Measurements from ENCODE around the gene NISCH.

Gene NISCH

GRCh38 chr3:52484680-52485461 is 29.5 kb downstream of the NISCH start (continued):
- TF ChIP-seq TOX (CRISPR knock-in tag; IDR thresholded peaks at IDR 0.05; ENCODE audit: borderline replicate concordance) (no peak), CSDC2 (CRISPR knock-in tag; IDR thresholded peaks at IDR 0.05) (no peak), CREB5 (CRISPR knock-in tag; IDR thresholded peaks at IDR 0.05; ENCODE audit: low read depth) (no peak), PPARA (CRISPR knock-in tag; IDR thresholded peaks at IDR 0.05; ENCODE audit: borderline replicate concordance) (no peak), ISL1 (CRISPR knock-in tag; IDR thresholded peaks at IDR 0.05) (no peak), ARNTL (CRISPR knock-in tag; IDR thresholded peaks at IDR 0.05; ENCODE audit: borderline replicate concordance, low read depth) (no peak)

DNA sequence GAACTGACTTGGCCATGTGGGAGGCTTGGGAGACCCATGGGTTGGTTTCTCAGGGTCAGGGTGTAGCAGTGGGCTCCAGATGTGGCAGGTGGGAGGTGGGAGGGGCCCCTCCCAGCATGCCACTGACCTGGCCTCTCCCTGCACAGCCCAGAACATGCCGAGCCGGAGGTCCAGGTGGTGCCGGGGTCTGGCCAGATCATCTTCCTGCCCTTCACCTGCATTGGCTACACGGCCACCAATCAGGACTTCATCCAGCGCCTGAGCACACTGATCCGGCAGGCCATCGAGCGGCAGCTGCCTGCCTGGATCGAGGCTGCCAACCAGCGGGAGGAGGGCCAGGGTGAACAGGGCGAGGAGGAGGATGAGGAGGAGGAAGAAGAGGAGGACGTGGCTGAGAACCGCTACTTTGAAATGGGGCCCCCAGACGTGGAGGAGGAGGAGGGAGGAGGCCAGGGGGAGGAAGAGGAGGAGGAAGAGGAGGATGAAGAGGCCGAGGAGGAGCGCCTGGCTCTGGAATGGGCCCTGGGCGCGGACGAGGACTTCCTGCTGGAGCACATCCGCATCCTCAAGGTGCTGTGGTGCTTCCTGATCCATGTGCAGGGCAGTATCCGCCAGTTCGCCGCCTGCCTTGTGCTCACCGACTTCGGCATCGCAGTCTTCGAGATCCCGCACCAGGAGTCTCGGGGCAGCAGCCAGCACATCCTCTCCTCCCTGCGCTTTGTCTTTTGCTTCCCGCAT is 31.8 kb downstream of the NISCH start:
- TF ChIP-seq ESRRG (CRISPR knock-in tag; IDR thresholded peaks at IDR 0.05), result no peak
- no peak for TF ChIP-seq ISL1 (CRISPR knock-in tag; IDR thresholded peaks at IDR 0.05)
- no peak for TF ChIP-seq ARNTL (CRISPR knock-in tag; IDR thresholded peaks at IDR 0.05; ENCODE audit: borderline replicate concordance, low read depth)
- TF ChIP-seq OSR1 (CRISPR knock-in tag; IDR thresholded peaks at IDR 0.05), result no peak
- TF ChIP-seq, protein P1, sequence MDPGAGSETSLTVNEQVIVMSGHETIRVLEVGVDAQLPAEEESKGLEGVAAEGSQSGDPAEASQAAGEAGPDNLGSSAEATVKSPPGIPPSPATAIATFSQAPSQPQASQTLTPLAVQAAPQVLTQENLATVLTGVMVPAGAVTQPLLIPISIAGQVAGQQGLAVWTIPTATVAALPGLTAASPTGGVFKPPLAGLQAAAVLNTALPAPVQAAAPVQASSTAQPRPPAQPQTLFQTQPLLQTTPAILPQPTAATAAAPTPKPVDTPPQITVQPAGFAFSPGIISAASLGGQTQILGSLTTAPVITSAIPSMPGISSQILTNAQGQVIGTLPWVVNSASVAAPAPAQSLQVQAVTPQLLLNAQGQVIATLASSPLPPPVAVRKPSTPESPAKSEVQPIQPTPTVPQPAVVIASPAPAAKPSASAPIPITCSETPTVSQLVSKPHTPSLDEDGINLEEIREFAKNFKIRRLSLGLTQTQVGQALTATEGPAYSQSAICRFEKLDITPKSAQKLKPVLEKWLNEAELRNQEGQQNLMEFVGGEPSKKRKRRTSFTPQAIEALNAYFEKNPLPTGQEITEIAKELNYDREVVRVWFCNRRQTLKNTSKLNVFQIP (CRISPR knock-in tag; IDR thresholded peaks at IDR 0.05; ENCODE audit: borderline replicate concordance, low read depth), result no peak
- TF ChIP-seq PATZ1 (CRISPR knock-in tag; IDR thresholded peaks at IDR 0.05; ENCODE audit: borderline replicate concordance), result no peak
- no peak for TF ChIP-seq ZFP30 (CRISPR knock-in tag; IDR thresholded peaks at IDR 0.05)
- no peak for TF ChIP-seq RARB (CRISPR knock-in tag; IDR thresholded peaks at IDR 0.05)
- no peak for TF ChIP-seq TOX (CRISPR knock-in tag; IDR thresholded peaks at IDR 0.05; ENCODE audit: borderline replicate concordance)
- no peak for TF ChIP-seq CSDC2 (CRISPR knock-in tag; IDR thresholded peaks at IDR 0.05)
- ATAC-seq, result no peak

DNA sequence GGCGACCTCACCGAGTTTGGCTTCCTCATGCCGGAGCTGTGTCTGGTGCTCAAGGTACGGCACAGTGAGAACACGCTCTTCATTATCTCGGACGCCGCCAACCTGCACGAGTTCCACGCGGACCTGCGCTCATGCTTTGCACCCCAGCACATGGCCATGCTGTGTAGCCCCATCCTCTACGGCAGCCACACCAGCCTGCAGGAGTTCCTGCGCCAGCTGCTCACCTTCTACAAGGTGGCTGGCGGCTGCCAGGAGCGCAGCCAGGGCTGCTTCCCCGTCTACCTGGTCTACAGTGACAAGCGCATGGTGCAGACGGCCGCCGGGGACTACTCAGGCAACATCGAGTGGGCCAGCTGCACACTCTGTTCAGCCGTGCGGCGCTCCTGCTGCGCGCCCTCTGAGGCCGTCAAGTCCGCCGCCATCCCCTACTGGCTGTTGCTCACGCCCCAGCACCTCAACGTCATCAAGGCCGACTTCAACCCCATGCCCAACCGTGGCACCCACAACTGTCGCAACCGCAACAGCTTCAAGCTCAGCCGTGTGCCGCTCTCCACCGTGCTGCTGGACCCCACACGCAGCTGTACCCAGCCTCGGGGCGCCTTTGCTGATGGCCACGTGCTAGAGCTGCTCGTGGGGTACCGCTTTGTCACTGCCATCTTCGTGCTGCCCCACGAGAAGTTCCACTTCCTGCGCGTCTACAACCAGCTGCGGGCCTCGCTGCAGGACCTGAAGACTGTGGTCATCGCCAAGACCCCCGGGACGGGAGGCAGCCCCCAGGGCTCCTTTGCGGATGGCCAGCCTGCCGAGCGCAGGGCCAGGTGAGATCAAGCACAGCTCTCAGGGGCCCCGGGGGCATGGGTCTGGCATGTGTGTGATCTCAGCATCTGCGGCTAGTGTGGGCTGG is 32.6 kb downstream of the NISCH start:
- ATAC-seq, result no peak
- TF ChIP-seq SNAI2 (CRISPR knock-in tag; IDR thresholded peaks at IDR 0.05), result no peak
- no peak for TF ChIP-seq TSHZ2 (CRISPR knock-in tag; IDR thresholded peaks at IDR 0.05)
- no peak for TF ChIP-seq GLIS3 (CRISPR knock-in tag; IDR thresholded peaks at IDR 0.05)
- TF ChIP-seq OSR1 (CRISPR knock-in tag; IDR thresholded peaks at IDR 0.05), result no peak
- TF ChIP-seq PPARA (CRISPR knock-in tag; IDR thresholded peaks at IDR 0.05; ENCODE audit: borderline replicate concordance), result no peak
- no peak for TF ChIP-seq TCF4 (CRISPR knock-in tag; IDR thresholded peaks at IDR 0.05; ENCODE audit: borderline replicate concordance)
- no peak for TF ChIP-seq CSDC2 (CRISPR knock-in tag; IDR thresholded peaks at IDR 0.05)
- no peak for TF ChIP-seq ZNF565 (CRISPR knock-in tag; conservative IDR thresholded peaks at IDR 0.05; ENCODE audit: low read depth)
- TF ChIP-seq CREB5 (CRISPR knock-in tag; IDR thresholded peaks at IDR 0.05; ENCODE audit: low read depth), result no peak
- TF ChIP-seq ARNTL (CRISPR knock-in tag; IDR thresholded peaks at IDR 0.05; ENCODE audit: borderline replicate concordance, low read depth), result no peak
- no peak for TF ChIP-seq PATZ1 (CRISPR knock-in tag; IDR thresholded peaks at IDR 0.05; ENCODE audit: borderline replicate concordance)
- TF ChIP-seq ZNF70 (CRISPR knock-in tag; IDR thresholded peaks at IDR 0.05), result no peak
- TF ChIP-seq, protein P2, sequence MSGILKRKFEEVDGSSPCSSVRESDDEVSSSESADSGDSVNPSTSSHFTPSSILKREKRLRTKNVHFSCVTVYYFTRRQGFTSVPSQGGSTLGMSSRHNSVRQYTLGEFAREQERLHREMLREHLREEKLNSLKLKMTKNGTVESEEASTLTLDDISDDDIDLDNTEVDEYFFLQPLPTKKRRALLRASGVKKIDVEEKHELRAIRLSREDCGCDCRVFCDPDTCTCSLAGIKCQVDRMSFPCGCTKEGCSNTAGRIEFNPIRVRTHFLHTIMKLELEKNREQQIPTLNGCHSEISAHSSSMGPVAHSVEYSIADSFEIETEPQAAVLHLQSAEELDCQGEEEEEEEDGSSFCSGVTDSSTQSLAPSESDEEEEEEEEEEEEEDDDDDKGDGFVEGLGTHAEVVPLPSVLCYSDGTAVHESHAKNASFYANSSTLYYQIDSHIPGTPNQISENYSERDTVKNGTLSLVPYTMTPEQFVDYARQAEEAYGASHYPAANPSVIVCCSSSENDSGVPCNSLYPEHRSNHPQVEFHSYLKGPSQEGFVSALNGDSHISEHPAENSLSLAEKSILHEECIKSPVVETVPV (CRISPR knock-in tag; IDR thresholded peaks at IDR 0.05), result no peak
- TF ChIP-seq ZFP3 (CRISPR knock-in tag; IDR thresholded peaks at IDR 0.05), result no peak

All from SK-N-SH treated with all-trans-retinoic acid at 6 μM for 48 hours (cell line).